Measurements from ENCODE around the gene LRRN2. TPM values are rescaled to one million over a fixed set of nuclear protein-coding genes. Genes with fewer than 3 reads are reported as not detected.

LRRN2 gene
- total and polyA plus RNA-seq, 2 donors = 0.66 to 3.0 TPM

DNA sequence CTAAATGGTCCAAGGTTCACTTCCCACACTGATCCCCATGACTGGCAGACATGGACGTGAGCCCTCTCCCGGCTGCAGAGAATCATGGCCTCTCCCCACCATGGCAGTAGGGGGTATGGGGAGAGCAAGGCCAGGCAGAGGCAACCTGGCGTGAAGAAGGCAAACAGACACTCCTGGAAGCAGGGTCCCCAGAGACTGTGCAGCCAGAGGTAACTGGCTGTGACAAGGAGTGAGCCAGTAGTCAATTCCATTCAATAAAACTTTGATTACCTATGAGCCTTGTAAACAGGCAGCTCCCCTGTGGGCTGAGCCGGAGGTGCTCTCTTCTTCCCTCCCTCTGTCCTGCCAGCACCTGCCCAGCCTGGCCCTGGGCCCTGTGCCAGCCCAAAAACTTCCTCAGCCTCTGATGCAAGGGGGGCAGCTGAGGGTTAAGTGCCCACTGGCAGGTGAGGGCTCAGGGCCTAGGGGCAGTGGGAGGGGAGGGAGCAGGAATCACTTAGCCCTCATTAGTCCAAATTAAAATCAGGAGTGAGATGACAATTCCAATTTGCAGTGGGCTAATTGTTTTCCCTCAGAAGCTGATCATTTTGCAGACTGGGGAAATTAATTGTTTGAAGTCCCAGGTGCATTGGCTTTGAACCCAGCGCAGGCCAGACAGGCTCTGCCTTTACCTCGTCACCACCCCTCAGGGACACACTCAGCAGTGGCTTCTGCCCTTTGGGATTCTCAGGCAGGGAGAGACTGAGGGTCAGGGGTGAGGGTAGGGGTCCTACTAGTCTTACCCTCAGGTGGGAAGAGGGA, 35.6 kb downstream of the LRRN2 start:
- Histone ChIP-seq H3K36me3 (ENCODE audit: control insufficient read depth in 2 of 2, insufficient read depth in 2 of 2, low read length in 1 of 2) (no peaks in the 10 kb centered on the region), H3K4me1 (ENCODE audit: control insufficient read depth in 2 of 2, insufficient read depth in 2 of 2, low read length in 2 of 2) (peaks cover 14 to 18% of the 10 kb centered on the region in 2 donors), H3K4me3 (ENCODE audit: low read length in 2 of 2) (no peak overlapping the region), H3K27me3 (ENCODE audit: control insufficient read depth in 2 of 2, insufficient read depth in 1 of 2, low read length in 1 of 2) (peaks cover 0 to 45% of the 10 kb centered on the region in 2 donors), H3K27ac (ENCODE audit: low read depth in 1 of 2, low read length in 1 of 2) (no peak overlapping the region), H3K9me3 (ENCODE audit: control insufficient read depth in 2 of 2, insufficient read depth in 1 of 2, low read length in 1 of 2) (no peaks in the 10 kb centered on the region)
- WGBS = 94% methylated on average over 6 of the region's 6 CpGs
- no peak for DNase-seq (ENCODE audit: low read depth in 6 of 9, low spot score in 9 of 9)

DNA sequence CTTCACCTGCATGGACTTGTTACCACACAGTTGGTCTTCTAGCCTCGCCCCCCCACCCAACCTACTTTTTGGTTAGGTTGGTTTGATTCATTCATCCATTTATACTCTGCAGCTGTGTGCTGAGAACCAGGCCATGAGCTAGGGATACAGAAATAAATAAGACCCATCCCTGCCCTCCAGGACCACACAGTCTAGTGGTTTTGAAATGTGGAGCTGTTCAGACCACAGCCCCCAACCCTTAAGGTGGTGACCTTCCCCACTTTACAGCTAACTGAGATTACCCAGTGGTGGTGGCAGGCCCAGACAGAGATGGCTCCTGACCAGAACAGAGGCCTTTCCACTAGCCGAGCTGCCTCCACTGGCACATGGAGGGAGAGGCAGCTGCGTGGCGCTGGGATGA, 37.0 kb downstream of the LRRN2 start:
- no peak for DNase-seq (ENCODE audit: low read depth in 6 of 9, low spot score in 9 of 9)
- WGBS = 97% methylated on average over 4 of the region's 4 CpGs
- H3K4me1 ChIP-seq (ENCODE audit: control insufficient read depth in 2 of 2, insufficient read depth in 2 of 2, low read length in 2 of 2) = peaks cover 14 to 18% of the 10 kb centered on the region in 2 donors
- H3K4me3 ChIP-seq (ENCODE audit: low read length in 2 of 2) = no peak overlapping the region
- no peaks in the 10 kb centered on the region for H3K36me3 ChIP-seq (ENCODE audit: control insufficient read depth in 2 of 2, insufficient read depth in 2 of 2, low read length in 1 of 2)
- no peak overlapping the region for H3K27ac ChIP-seq (ENCODE audit: low read depth in 1 of 2, low read length in 1 of 2)
- peaks cover 0 to 48% of the 10 kb centered on the region in 2 donors for H3K27me3 ChIP-seq (ENCODE audit: control insufficient read depth in 2 of 2, insufficient read depth in 1 of 2, low read length in 1 of 2)
- no peaks in the 10 kb centered on the region for H3K9me3 ChIP-seq (ENCODE audit: control insufficient read depth in 2 of 2, insufficient read depth in 1 of 2, low read length in 1 of 2)

DNA sequence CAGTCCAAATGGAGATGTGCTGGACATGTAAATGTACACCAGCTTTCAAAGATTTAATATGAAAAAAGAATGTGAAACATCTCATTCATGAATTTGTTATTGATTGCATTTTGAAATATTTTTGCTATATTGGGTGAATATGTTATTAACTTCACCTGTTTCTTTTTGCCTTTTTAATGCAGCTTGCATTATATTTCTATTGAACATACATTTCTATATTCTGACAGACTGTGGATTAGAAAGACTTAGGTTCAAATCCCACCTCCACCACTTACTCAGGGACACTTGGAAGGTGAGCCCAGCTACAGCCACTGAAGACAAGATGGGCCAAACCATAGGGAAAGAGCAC, 37.8 kb downstream of the LRRN2 start:
- H3K9me3 ChIP-seq (ENCODE audit: control insufficient read depth in 2 of 2, insufficient read depth in 1 of 2, low read length in 1 of 2) = no peaks in the 10 kb centered on the region
- H3K27me3 ChIP-seq (ENCODE audit: control insufficient read depth in 2 of 2, insufficient read depth in 1 of 2, low read length in 1 of 2) = peaks cover 0 to 40% of the 10 kb centered on the region in 2 donors
- no peaks in the 10 kb centered on the region for H3K36me3 ChIP-seq (ENCODE audit: control insufficient read depth in 2 of 2, insufficient read depth in 2 of 2, low read length in 1 of 2)
- DNase-seq (ENCODE audit: low read depth in 6 of 9, low spot score in 9 of 9) = no peak
- H3K27ac ChIP-seq (ENCODE audit: low read depth in 1 of 2, low read length in 1 of 2) = no peak overlapping the region
- H3K4me1 ChIP-seq (ENCODE audit: control insufficient read depth in 2 of 2, insufficient read depth in 2 of 2, low read length in 2 of 2) = peaks cover 14% of the 10 kb centered on the region in 2 donors
- H3K4me3 ChIP-seq (ENCODE audit: low read length in 2 of 2) = no peak overlapping the region

DNA sequence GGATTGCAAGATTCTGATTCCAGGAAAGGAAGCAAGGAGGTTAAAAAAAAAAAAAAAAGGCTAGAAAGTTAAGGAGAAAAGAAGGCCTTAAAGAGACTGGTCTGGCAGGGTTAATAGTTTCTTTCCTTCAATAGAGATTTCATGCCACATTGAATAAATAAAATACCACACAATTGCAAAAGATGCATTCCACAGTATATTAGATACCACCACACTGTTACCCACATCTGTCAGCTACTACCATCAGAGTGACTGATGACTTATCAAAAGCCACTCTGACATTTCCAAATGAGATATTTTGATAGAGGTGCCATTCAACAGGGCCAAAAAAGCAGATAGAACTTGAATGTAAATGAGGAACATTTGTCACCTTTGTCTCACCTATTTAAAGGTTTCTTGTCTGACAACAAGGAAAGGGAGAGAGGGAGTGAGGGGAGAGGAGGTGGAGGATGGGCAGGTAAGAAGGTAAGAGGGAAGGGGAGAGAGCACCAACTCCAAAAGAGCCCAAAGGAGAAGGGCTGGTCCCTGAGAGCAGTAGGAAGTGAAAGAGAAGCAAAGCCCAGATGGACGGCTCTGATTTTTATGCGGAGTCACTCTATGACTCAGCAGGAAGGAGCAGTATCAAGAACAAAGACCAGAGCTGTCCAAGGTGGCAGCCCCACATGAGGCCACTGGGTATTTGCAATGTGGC, 38.3 kb downstream of the LRRN2 start:
- Histone ChIP-seq H3K27me3 (ENCODE audit: control insufficient read depth in 2 of 2, insufficient read depth in 1 of 2, low read length in 1 of 2) (peaks cover 0 to 37% of the 10 kb centered on the region in 2 donors), H3K4me1 (ENCODE audit: control insufficient read depth in 2 of 2, insufficient read depth in 2 of 2, low read length in 2 of 2) (peaks cover 8 to 9% of the 10 kb centered on the region in 2 donors), H3K9me3 (ENCODE audit: control insufficient read depth in 2 of 2, insufficient read depth in 1 of 2, low read length in 1 of 2) (no peaks in the 10 kb centered on the region), H3K36me3 (ENCODE audit: control insufficient read depth in 2 of 2, insufficient read depth in 2 of 2, low read length in 1 of 2) (no peaks in the 10 kb centered on the region), H3K4me3 (ENCODE audit: low read length in 2 of 2) (no peak overlapping the region), H3K27ac (ENCODE audit: low read depth in 1 of 2, low read length in 1 of 2) (no peak overlapping the region)
- 12% methylated on average over 2 of the region's 2 CpGs for WGBS
- DNase-seq (ENCODE audit: low read depth in 6 of 9, low spot score in 9 of 9) = peak; percentile 19 to 81 (median 56)

DNA sequence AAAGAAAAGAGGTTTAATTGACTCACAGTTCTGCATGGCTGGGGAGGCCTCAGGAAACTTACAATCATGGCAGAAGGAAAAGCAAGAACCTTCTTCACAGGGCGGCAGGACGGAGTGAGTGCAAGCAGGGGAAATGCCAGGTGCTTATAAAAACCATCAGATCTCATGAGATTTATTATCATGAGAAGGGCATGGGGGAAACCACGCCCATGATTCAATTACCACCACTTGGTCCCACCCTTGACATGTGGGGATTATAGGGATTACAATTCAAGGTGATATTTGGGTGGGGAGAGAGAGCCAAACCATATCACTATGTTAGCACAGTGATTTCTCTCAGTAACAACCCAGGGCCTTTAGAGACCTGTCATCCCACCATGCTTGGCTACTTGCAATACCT, 39.9 kb downstream of the LRRN2 start:
- 89% methylated on average over 3 of the region's 3 CpGs for WGBS
- Histone ChIP-seq H3K4me1 (ENCODE audit: control insufficient read depth in 2 of 2, insufficient read depth in 2 of 2, low read length in 2 of 2) (peaks cover 0 to 2% of the 10 kb centered on the region in 2 donors), H3K36me3 (ENCODE audit: control insufficient read depth in 2 of 2, insufficient read depth in 2 of 2, low read length in 1 of 2) (no peaks in the 10 kb centered on the region), H3K9me3 (ENCODE audit: control insufficient read depth in 2 of 2, insufficient read depth in 1 of 2, low read length in 1 of 2) (no peaks in the 10 kb centered on the region), H3K27me3 (ENCODE audit: control insufficient read depth in 2 of 2, insufficient read depth in 1 of 2, low read length in 1 of 2) (peaks cover 0 to 25% of the 10 kb centered on the region in 2 donors), H3K27ac (ENCODE audit: low read depth in 1 of 2, low read length in 1 of 2) (no peak overlapping the region), H3K4me3 (ENCODE audit: low read length in 2 of 2) (no peak overlapping the region)
- no peak for DNase-seq (ENCODE audit: low read depth in 6 of 9, low spot score in 9 of 9)

DNA sequence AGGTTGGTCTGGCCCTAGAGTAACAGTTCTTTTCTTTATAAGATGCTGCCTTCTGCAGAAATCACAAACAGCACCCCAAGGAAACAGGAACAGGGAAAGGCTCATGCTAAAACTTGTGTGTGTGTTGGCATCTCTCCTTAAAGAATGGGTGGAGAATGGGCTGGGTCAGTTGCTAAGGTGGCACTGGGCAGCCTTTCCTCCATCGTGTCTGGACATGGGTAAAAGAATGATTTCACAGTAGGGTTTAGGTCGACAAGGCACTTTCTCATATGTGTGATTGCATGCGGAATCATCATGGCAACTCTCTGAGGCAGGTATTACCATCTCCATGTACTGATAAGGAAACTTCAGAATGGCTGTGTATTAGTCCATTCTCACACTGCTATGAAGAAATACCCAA, 40.3 kb downstream of the LRRN2 start:
- Histone ChIP-seq H3K36me3 (ENCODE audit: control insufficient read depth in 2 of 2, insufficient read depth in 2 of 2, low read length in 1 of 2) (no peaks in the 10 kb centered on the region), H3K4me1 (ENCODE audit: control insufficient read depth in 2 of 2, insufficient read depth in 2 of 2, low read length in 2 of 2) (peaks cover 0 to 2% of the 10 kb centered on the region in 2 donors), H3K4me3 (ENCODE audit: low read length in 2 of 2) (no peak overlapping the region), H3K27me3 (ENCODE audit: control insufficient read depth in 2 of 2, insufficient read depth in 1 of 2, low read length in 1 of 2) (peaks cover 0 to 21% of the 10 kb centered on the region in 2 donors), H3K9me3 (ENCODE audit: control insufficient read depth in 2 of 2, insufficient read depth in 1 of 2, low read length in 1 of 2) (peaks cover 0 to 3% of the 10 kb centered on the region in 2 donors), H3K27ac (ENCODE audit: low read depth in 1 of 2, low read length in 1 of 2) (no peak overlapping the region)
- 97% methylated on average over 3 of the region's 3 CpGs for WGBS
- no peak for DNase-seq (ENCODE audit: low read depth in 6 of 9, low spot score in 9 of 9)

DNA sequence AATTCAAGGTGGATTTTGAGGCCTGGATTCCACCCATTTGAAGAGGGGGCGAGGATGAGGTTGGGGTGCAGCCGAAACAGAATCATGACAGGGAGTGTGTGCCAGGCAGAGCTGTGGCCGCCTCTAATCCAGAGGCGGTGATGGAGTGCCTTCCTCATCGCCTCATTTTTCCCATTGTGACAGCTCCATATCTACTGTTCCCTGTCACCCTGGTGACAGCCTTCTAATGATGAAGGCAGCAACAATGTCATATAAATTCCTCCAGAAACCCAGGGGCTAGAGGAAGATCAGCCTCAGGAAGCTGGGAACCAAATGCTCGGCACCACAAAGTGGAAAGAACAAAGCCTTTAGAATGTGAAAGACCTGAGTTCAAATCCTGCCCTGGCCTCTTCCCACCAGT, 42.0 kb downstream of the LRRN2 start:
- WGBS = 97% methylated on average over 6 of the region's 6 CpGs
- Histone ChIP-seq H3K9me3 (ENCODE audit: control insufficient read depth in 2 of 2, insufficient read depth in 1 of 2, low read length in 1 of 2) (peaks cover 0 to 4% of the 10 kb centered on the region in 2 donors), H3K27me3 (ENCODE audit: control insufficient read depth in 2 of 2, insufficient read depth in 1 of 2, low read length in 1 of 2) (peaks cover 0 to 16% of the 10 kb centered on the region in 2 donors), H3K4me3 (ENCODE audit: low read length in 2 of 2) (no peak overlapping the region), H3K27ac (ENCODE audit: low read depth in 1 of 2, low read length in 1 of 2) (no peak overlapping the region), H3K36me3 (ENCODE audit: control insufficient read depth in 2 of 2, insufficient read depth in 2 of 2, low read length in 1 of 2) (no peaks in the 10 kb centered on the region), H3K4me1 (ENCODE audit: control insufficient read depth in 2 of 2, insufficient read depth in 2 of 2, low read length in 2 of 2) (peaks cover 0 to under 1% of the 10 kb centered on the region in 2 donors)
- DNase-seq (ENCODE audit: low read depth in 6 of 9, low spot score in 9 of 9) = no peak

DNA sequence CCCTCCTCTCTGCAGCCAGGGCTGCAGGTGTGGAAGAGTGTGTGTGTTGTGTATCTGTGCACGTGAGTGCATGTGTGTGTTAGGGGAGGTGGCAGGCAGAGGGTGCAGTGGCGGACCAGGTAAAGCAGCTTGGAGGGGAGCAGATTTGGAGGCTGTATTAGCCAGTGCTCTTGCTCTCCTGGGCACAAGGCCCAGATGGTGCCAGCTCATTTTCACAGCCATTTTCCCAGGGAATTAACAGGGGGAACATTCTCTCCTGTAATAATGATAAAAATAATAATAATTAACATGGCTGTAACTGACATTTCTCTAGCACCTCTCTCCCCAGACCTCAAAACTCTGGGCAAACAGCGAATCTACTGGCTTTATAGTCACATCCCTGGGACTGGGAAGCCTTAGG, 43.6 kb downstream of the LRRN2 start:
- 94% methylated on average over 3 of the region's 3 CpGs for WGBS
- H3K9me3 ChIP-seq (ENCODE audit: control insufficient read depth in 2 of 2, insufficient read depth in 1 of 2, low read length in 1 of 2) = peaks cover 0 to 4% of the 10 kb centered on the region in 2 donors
- no peaks in the 10 kb centered on the region for H3K4me1 ChIP-seq (ENCODE audit: control insufficient read depth in 2 of 2, insufficient read depth in 2 of 2, low read length in 2 of 2)
- H3K27me3 ChIP-seq (ENCODE audit: control insufficient read depth in 2 of 2, insufficient read depth in 1 of 2, low read length in 1 of 2) = peaks cover 0 to 19% of the 10 kb centered on the region in 2 donors
- H3K27ac ChIP-seq (ENCODE audit: low read depth in 1 of 2, low read length in 1 of 2) = no peak overlapping the region
- no peak overlapping the region for H3K4me3 ChIP-seq (ENCODE audit: low read length in 2 of 2)
- DNase-seq (ENCODE audit: low read depth in 6 of 9, low spot score in 9 of 9) = no peak
- no peaks in the 10 kb centered on the region for H3K36me3 ChIP-seq (ENCODE audit: control insufficient read depth in 2 of 2, insufficient read depth in 2 of 2, low read length in 1 of 2)

DNA sequence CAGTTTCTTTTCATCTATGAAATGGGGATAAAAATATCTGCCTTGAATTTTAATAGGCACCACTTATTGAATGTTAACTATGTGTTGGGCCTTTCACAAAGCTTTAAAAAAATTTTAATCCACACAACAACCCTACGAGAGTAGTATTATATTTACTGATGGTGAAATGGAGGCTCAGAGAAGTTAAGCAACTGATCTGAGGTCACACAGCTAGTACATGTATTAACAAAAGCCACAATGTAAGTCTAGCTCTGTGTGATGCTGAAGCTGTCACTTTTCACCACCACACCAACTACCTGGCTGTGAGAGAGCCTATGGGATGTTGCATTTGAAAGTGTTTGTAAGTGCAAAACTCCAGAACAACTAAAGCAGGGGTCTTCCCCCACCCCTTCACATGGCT, 44.1 kb downstream of the LRRN2 start:
- WGBS = 99% methylated on average over 1 of the region's 1 CpG
- Histone ChIP-seq H3K27ac (ENCODE audit: low read depth in 1 of 2, low read length in 1 of 2) (no peak overlapping the region), H3K4me3 (ENCODE audit: low read length in 2 of 2) (no peak overlapping the region), H3K9me3 (ENCODE audit: control insufficient read depth in 2 of 2, insufficient read depth in 1 of 2, low read length in 1 of 2) (peaks cover 0 to 4% of the 10 kb centered on the region in 2 donors), H3K36me3 (ENCODE audit: control insufficient read depth in 2 of 2, insufficient read depth in 2 of 2, low read length in 1 of 2) (no peaks in the 10 kb centered on the region), H3K27me3 (ENCODE audit: control insufficient read depth in 2 of 2, insufficient read depth in 1 of 2, low read length in 1 of 2) (peaks cover 0 to 19% of the 10 kb centered on the region in 2 donors), H3K4me1 (ENCODE audit: control insufficient read depth in 2 of 2, insufficient read depth in 2 of 2, low read length in 2 of 2) (no peaks in the 10 kb centered on the region)
- no peak for DNase-seq (ENCODE audit: low read depth in 6 of 9, low spot score in 9 of 9)

Measured in thymus (tissue), 11 donors.